BJ (cell line): ENCODE results near the gene GAPVD1. TPM values are rescaled to one million over a fixed set of nuclear protein-coding genes. Genes with fewer than 3 reads are reported as not detected.

Source experiments
- CTCF ChIA-PET: fragments of 350-600 bp; formaldehyde crosslinking; extraction: SDS; loops from one replicate; lab custom pipeline; 2021; ENCODE audit warnings: antibody characterized with exemption, inconsistent platforms; lab: Yijun Ruan, JAX
- POLR2A ChIA-PET: fragments of 300-600 bp; sonication (Branson Sonifier 250); formaldehyde crosslinking; extraction: SDS; loops from one replicate; lab custom pipeline; 2021; ENCODE audit warnings: antibody characterized with exemption; lab: Charles Lee
- DNase-seq: peaks from one replicate; pipeline ENCODE4 v3.0.0-alpha.2; 2011; ENCODE audit warnings: low read depth
- H3K27me3 ChIP-seq: 2 replicates; pipeline ENCODE4 v1.6.0; 2011; ENCODE audit warnings: low read length; ENCODE audit not compliant: control insufficient read depth, insufficient read depth
- H3K36me3 ChIP-seq: 2 replicates; pipeline ENCODE4 v1.5.1; 2011; ENCODE audit warnings: low read length; ENCODE audit not compliant: control insufficient read depth, insufficient read depth
- H3K4me3 ChIP-seq: 2 replicates; pipeline ENCODE4 v1.5.1; 2011; ENCODE audit warnings: low read depth, mild to moderate bottlenecking, control low read depth, low read length
- CTCF ChIP-seq: IDR thresholded peaks from 2 replicates; pipeline ENCODE4 v1.5.1; 2011; ENCODE audit warnings: low read depth, mild to moderate bottlenecking, control low read depth, inconsistent platforms, low read length, moderate library complexity; ENCODE audit not compliant: insufficient read depth
- polyA plus RNA-seq: library from polyadenylated mRNA; depleted of rRNA; stranded (reverse); fragments of >200 nt; gene quantifications from 2 replicates; pipeline ENCODE4 v1.2.3, GENCODE V29; 2011

The GAPVD1 gene
- polyA plus RNA-seq, 1 experiment = 11.6 TPM

GRCh38 chr9:125241863-125242739 is 19.5 kb upstream of the GAPVD1 start:
- Histone ChIP-seq H3K27me3 (no peaks in the 10 kb centered on the region), H3K36me3 (peaks cover 8% of the 10 kb centered on the region), H3K4me3 (peak overlapping the region; percentile 52)
- POLR2A ChIA-PET = interaction anchor here (0.5 to 0.9 kb wide), 6 partner anchors 19 to 381 kb away, joined by 3 to 16 read pairs (median 3); partner anchors contain the start of gene GAPVD1
- CTCF ChIA-PET = interaction anchor here (0.8 kb wide), 1 partner anchor 1531 kb away, joined by 3 read pairs; no protein-coding TSS in a partner anchor
- no peak for TF ChIP-seq CTCF
- DNase-seq = no peak

GRCh38 chr9:125243792-125244260 is 17.8 kb upstream of the GAPVD1 start:
- Histone ChIP-seq H3K27me3 (no peaks in the 10 kb centered on the region), H3K4me3 (no peak overlapping the region), H3K36me3 (peaks cover 2% of the 10 kb centered on the region)
- ChIA-PET POLR2A (no interaction called here), CTCF (interaction anchor here (1.2 to 1.3 kb wide), 2 partner anchors 10 to 12 kb away, joined by 3 read pairs; no protein-coding TSS in a partner anchor)
- no peak for DNase-seq
- no peak for TF ChIP-seq CTCF

GRCh38 chr9:125246261-125246667 is 15.4 kb upstream of the GAPVD1 start:
- Histone ChIP-seq H3K36me3 (no peaks in the 10 kb centered on the region), H3K4me3 (no peak overlapping the region), H3K27me3 (no peaks in the 10 kb centered on the region)
- DNase-seq = no peak
- TF ChIP-seq CTCF = no peak
- ChIA-PET CTCF (no interaction called here), POLR2A (no interaction called here)

GRCh38 chr9:125254231-125254630 is 7.4 kb upstream of the GAPVD1 start:
- H3K27me3 ChIP-seq = no peaks in the 10 kb centered on the region
- no peak overlapping the region for H3K4me3 ChIP-seq
- ChIA-PET CTCF (interaction anchor here (0.6 kb wide), 1 partner anchor 108 kb away, joined by 4 read pairs; no protein-coding TSS in a partner anchor), POLR2A (no interaction called here)
- no peak for DNase-seq
- TF ChIP-seq CTCF = no peak
- no peaks in the 10 kb centered on the region for H3K36me3 ChIP-seq

GRCh38 chr9:125255781-125256391 is 5.7 kb upstream of the GAPVD1 start:
- ChIA-PET POLR2A (no interaction called here), CTCF (interaction anchor here (0.8 to 1.6 kb wide), 6 partner anchors 12 to 118 kb away, joined by 3 to 4 read pairs (median 3); no protein-coding TSS in a partner anchor)
- Histone ChIP-seq H3K36me3 (no peaks in the 10 kb centered on the region), H3K27me3 (no peaks in the 10 kb centered on the region), H3K4me3 (no peak overlapping the region)
- TF ChIP-seq CTCF = peak; percentile 11; the same call in 1 of the 2 replicates
- DNase-seq = no peak
